ENCODE measurements around the gene TP73.

The TP73 gene

DNA sequence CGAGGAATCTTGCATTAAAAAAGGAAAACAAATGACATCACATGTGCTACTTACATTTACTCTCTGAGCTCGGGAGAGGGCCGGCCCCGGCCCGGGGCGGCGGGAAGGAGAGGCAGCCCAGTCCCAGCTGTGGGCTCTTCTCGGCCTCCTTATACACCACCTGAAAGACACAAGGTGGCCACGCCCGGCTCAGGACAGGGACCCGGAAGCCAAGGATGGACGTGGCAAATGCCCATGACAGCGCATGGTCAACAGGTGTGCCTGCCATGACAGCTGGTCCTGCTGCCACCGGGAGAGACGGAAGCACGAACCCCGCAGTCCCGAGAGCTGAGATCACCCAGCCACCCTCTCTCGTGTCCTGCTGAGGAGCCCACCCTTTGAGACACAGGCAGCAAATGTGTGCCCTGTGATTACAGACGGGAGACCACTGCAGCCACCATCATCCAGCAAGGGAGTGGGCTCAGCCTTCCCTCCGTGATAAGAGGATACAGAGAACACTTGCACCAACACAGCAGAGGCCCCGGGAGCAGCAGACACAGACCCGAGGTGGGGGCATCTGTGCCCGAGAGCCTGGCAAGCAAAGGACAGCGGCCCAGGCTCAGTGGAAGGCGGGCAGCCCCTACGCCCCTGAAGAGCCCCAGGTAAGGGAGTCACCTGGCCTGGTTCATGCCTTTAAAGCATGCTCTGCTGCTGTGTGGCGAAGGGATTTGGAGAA is 18.8 kb upstream of the TP73 start:
- TF ChIP-seq TAF1 (IDR thresholded peaks at IDR 0.05; ENCODE audit: borderline replicate concordance, insufficient read depth, low read length) = no peak
- TF ChIP-seq POLR2AphosphoS5 (IDR thresholded peaks at IDR 0.05; ENCODE audit: low read depth, low read length) = no peak
- TF ChIP-seq SIN3A (IDR thresholded peaks at IDR 0.05; ENCODE audit: borderline replicate concordance, insufficient read depth, low read length) = no peak
- no peak for TF ChIP-seq FOXP2 (optimal IDR thresholded peaks at IDR 0.05; ENCODE audit: borderline replicate concordance, extremely low read depth, extremely low read length, insufficient read depth)
- TF ChIP-seq, protein P1, sequence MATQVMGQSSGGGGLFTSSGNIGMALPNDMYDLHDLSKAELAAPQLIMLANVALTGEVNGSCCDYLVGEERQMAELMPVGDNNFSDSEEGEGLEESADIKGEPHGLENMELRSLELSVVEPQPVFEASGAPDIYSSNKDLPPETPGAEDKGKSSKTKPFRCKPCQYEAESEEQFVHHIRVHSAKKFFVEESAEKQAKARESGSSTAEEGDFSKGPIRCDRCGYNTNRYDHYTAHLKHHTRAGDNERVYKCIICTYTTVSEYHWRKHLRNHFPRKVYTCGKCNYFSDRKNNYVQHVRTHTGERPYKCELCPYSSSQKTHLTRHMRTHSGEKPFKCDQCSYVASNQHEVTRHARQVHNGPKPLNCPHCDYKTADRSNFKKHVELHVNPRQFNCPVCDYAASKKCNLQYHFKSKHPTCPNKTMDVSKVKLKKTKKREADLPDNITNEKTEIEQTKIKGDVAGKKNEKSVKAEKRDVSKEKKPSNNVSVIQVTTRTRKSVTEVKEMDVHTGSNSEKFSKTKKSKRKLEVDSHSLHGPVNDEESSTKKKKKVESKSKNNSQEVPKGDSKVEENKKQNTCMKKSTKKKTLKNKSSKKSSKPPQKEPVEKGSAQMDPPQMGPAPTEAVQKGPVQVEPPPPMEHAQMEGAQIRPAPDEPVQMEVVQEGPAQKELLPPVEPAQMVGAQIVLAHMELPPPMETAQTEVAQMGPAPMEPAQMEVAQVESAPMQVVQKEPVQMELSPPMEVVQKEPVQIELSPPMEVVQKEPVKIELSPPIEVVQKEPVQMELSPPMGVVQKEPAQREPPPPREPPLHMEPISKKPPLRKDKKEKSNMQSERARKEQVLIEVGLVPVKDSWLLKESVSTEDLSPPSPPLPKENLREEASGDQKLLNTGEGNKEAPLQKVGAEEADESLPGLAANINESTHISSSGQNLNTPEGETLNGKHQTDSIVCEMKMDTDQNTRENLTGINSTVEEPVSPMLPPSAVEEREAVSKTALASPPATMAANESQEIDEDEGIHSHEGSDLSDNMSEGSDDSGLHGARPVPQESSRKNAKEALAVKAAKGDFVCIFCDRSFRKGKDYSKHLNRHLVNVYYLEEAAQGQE (IDR thresholded peaks at IDR 0.05; ENCODE audit: insufficient read depth in 1 of 2, low read depth in 2 of 2, low read length in 2 of 2) = no peak

DNA sequence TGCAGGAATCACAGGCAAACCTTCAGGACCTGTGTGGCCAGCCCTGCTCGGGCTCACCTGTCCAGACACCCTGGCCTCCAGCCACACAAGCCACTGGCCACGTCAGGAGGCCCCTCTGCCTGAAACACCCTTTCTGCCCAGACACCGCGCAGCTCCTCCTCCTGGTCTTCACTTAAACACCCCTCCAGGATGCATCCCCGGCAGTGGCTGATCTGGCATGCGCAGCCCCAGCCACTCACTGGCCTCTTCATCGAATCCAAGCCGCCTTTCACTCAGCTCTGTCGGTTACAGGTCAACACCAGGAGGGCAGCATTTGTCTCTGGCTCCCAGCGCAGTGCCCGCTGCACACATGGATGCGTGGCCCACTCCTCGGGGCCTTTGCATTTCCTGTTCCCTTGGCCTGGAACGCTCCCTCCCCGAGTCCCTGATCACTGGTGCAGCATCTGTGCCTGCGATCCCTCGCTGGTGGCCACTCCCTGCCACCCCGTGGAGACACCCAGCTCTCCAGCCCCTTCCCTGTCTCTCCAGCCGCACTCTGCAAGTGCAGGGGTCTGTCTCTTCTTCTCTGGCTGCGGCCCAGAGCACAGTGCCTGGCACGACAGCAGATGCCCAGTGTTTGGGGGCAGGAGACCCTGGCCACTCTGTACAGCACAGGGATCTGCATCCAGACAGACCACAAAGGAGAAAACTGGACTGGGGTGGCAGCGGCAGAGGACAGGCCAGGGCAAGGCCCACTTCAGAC is 18.1 kb upstream of the TP73 start:
- TF ChIP-seq FOXP2 (optimal IDR thresholded peaks at IDR 0.05; ENCODE audit: borderline replicate concordance, extremely low read depth, extremely low read length, insufficient read depth) (no peak), TAF1 (IDR thresholded peaks at IDR 0.05; ENCODE audit: borderline replicate concordance, insufficient read depth, low read length) (no peak), POLR2AphosphoS5 (IDR thresholded peaks at IDR 0.05; ENCODE audit: low read depth, low read length) (no peak), SIN3A (IDR thresholded peaks at IDR 0.05; ENCODE audit: borderline replicate concordance, insufficient read depth, low read length) (no peak)
- TF ChIP-seq, protein P1 (IDR thresholded peaks at IDR 0.05; ENCODE audit: insufficient read depth in 1 of 2, low read depth in 2 of 2, low read length in 2 of 2) = no peak

DNA sequence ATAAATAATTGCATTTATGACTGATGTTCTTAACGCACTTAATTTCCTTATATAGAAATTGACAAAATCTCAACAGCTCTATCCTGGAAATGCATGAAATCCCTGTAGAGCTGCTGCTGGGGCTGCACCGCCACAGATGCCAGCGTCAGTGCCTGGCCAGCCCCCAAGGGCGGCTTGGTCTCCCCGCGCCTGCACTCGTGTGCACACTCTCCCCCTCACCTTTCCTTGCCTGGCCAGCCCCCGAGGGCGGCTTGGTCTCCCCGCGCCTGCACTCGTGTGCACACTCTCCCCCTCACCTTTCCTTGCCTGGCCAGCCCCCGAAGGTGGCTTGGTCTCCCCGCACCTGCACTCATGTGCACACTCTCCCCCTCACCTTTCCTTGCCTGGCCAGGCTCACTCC is 16.2 kb upstream of the TP73 start:
- TF ChIP-seq SIN3A (IDR thresholded peaks at IDR 0.05; ENCODE audit: borderline replicate concordance, insufficient read depth, low read length) = no peak
- no peak for TF ChIP-seq FOXP2 (optimal IDR thresholded peaks at IDR 0.05; ENCODE audit: borderline replicate concordance, extremely low read depth, extremely low read length, insufficient read depth)
- no peak for TF ChIP-seq TAF1 (IDR thresholded peaks at IDR 0.05; ENCODE audit: borderline replicate concordance, insufficient read depth, low read length)
- TF ChIP-seq, protein P1 (IDR thresholded peaks at IDR 0.05; ENCODE audit: insufficient read depth in 1 of 2, low read depth in 2 of 2, low read length in 2 of 2) = no peak
- TF ChIP-seq POLR2AphosphoS5 (IDR thresholded peaks at IDR 0.05; ENCODE audit: low read depth, low read length) = no peak

DNA sequence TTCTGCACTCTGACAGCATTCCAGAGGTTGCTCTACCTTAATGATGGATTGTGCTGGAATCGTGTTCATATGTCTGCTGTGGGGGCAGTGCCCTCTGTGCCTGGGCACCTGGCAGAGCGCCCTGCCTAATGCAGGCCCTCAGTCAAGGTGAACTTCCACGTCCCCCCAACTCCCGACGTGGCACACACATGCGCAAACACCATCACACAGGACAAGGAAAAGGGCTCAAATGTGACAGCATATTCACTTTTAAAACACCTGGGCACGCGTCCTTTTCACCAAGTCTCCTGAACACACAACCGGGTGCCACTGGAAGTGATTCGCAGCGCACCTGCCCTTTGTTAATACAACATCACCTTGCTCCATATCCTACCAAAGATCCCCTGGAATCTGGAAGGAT is 15.8 kb upstream of the TP73 start:
- TF ChIP-seq, protein P1 (IDR thresholded peaks at IDR 0.05; ENCODE audit: insufficient read depth in 1 of 2, low read depth in 2 of 2, low read length in 2 of 2) = no peak
- TF ChIP-seq POLR2AphosphoS5 (IDR thresholded peaks at IDR 0.05; ENCODE audit: low read depth, low read length) (no peak), TAF1 (IDR thresholded peaks at IDR 0.05; ENCODE audit: borderline replicate concordance, insufficient read depth, low read length) (no peak), FOXP2 (optimal IDR thresholded peaks at IDR 0.05; ENCODE audit: borderline replicate concordance, extremely low read depth, extremely low read length, insufficient read depth) (no peak), SIN3A (IDR thresholded peaks at IDR 0.05; ENCODE audit: borderline replicate concordance, insufficient read depth, low read length) (no peak)
